Measurements from ENCODE around the gene ZNRD2.
A peak's percentile ranks its signal among the peaks of the same experiment; 100 is the strongest.

The ZNRD2 gene

DNA sequence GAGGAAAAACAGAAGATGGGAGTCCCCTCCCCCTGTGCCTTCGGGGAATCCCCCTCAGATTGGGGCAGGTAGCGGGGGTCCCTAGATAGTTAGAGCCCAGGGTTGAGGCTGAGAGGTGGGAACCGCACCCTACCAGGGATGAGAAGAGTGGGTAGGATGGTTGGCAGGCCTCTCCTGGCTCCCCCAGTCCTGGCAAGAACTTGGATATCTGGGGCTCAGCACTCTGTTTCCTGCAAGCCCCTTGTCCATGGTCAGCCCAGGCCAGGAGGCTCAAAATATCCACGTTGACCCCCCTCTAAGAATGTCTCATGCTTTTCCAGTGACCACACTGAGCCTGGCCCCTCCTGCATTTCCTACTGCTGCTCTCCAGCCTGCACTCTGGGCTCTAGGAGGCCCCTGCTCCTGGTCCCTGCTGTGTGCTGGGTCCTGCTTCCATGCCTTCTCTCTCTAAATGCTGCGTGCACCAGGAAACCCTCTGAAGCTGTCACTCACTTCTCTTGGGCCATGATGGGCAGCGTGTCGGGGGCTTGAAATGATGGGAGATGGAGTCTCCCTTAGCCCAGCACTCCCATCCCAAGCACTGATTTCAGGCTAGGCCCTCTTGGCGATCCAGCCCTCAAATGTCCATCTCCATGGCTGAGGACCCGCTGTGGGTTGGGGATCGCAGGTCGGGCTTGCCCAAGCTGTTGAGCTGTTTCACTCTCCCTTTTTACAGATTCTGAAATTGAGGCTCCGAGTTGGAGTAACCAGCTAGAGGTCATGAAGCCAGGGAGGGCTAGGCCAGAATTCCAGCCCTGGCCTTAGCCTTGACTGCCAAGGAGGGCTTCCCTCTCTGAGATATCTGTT is 41.7 kb downstream of the ZNRD2 start:
- DNase-seq, result no peak

DNA sequence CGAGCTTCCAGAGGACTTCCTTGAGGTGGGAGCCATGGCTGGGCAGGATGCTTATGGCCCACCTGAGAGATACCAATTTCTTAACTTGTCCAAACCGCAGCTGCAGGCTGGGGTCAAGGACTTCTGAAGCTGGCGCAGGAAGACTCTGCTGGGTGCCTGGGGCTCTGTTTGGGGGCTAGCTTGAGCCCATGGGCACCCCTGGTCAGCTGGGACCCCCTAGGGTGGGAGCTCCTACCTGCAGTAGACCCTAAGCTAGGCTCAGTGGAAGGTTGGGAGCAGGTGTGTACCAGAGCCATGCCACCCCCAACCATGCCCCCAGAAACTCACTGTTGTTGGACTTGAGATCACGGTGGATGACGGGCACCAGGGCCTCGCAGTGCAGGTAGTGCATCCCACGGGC is 42.4 kb downstream of the ZNRD2 start:
- DNase-seq, result no peak

DNA sequence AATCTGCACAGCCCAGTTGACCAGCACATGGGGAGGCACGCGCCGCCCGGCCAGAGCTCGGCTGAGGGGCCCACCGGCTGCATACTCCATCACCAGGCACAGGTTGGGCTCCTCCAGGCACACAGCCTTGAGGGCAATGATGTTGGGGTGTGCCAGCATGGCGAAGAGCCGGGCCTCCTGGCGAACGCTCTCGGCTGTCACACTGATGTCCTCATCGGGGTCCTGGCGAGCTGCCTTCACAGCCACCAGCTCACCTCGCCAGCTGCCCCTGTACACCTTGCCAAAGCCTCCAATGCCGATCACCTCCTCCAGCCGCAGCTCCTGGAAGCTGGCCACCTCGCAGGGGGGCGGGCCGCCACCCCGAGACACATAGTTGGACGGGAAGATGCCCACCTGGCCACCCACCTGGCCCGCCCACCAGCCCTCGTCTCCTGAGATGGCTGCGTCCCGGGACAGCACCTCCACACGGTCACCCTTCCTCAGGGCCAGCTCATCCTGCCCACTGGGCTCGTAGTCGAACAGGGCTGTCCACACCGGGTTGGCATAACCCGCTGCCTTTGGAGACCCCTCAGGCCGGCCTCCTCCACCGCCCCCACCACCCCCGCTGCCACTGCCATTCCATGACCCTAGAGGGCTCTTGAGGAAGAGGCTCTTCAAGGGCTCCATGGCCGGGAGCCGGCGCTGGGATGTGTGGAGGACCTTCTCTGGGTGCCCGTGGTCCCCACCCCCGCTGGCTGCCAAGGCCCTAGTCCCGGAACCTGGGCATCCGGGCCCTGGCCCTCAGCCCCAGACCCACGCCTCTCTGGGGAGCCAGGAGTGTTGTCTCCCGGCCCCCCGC is 43.0 kb downstream of the ZNRD2 start:
- no peak for DNase-seq

DNA sequence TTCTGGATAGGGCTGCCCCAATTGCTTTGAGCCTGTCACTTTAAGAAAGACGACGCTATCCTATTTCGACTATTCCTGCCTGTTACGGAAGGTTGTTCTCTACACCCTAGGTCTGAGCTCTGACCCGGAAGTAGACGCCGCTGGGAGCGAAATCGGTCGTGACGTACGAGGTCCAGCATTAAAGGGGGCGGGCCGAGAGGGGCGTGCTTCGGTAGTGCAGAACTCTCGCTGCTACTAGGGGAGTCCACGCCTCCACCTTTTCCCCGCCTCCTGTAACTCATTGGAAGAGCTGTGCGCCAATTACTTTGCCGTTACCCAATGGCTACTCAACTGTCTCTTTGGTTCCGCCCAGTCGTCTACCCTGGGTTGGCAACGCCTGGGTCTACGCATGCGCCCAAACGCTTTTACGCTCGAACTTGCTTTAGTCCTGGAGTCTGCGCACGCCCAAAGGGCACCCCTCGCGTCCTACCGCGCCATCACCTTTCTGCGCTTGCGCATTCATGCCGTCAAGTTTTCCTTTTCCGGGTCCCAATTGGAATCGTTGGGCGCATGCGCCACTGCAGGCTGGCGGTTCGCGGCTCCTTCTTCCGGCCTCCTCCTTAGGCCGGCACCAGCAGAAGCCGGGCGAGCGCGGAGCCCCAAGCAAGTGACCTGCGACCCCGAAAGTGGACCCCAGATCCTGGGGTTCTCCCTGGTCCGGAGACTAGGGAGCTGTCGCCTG is 45.1 kb downstream of the ZNRD2 start, which contains the start of gene PCNX3:
PCNX3 (plus strand) TSS at position 548 of the 721 bp plus-strand sequence. CDS start 536 bp downstream, outside the sequence.
- peak; percentile 100 for DNase-seq

DNA sequence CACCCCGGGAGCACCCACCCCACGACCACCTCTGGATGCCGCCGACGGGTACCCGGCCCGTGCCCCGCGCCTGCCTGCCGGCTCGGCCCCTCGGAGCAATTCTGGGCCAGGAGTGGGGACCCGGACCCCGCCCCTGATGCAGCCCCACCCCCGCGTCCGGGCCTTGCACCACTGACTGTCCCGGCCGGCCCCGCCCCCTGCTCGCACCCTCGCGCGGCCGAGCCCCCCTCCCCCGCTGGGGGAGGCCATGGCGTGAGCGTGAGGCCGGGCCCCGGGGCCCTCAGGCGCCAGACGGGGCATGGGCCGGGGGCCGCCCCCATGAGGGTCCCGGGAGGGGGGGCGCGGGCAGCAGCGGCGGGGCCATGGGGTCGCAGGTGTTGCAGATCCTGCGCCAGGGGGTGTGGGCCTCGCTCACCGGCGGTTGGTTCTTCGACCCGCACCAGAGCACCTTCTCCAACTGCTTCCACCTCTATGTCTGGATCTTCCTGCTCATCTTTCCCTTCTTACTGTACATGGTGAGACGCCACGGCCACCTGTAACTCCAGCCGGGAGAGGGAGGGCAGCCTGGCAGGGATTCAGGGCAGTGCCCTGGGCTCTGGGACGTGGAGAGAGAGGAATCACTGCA is 45.8 kb downstream of the ZNRD2 start:
- DNase-seq, result no peak

DNA sequence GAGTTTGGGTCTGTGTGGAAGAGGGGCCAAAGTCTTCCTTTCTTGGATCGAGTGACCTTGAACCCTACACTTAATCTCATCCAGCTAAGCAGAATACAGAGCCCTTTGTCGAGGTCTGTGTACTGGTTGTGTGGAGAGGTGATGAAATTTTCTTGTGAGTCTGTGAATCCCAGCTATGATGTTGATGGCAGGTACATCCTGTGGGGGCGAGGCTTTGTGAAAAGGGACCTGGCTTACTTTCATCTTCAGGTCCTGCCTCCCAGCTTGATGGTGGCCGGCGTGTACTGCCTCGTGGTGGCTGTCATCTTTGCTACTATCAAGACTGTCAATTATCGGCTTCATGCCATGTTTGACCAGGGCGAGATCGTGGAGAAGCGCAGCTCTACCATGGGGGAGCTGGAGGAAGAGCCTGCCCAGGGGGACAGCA is 46.3 kb downstream of the ZNRD2 start:
- DNase-seq, result no peak

DNA sequence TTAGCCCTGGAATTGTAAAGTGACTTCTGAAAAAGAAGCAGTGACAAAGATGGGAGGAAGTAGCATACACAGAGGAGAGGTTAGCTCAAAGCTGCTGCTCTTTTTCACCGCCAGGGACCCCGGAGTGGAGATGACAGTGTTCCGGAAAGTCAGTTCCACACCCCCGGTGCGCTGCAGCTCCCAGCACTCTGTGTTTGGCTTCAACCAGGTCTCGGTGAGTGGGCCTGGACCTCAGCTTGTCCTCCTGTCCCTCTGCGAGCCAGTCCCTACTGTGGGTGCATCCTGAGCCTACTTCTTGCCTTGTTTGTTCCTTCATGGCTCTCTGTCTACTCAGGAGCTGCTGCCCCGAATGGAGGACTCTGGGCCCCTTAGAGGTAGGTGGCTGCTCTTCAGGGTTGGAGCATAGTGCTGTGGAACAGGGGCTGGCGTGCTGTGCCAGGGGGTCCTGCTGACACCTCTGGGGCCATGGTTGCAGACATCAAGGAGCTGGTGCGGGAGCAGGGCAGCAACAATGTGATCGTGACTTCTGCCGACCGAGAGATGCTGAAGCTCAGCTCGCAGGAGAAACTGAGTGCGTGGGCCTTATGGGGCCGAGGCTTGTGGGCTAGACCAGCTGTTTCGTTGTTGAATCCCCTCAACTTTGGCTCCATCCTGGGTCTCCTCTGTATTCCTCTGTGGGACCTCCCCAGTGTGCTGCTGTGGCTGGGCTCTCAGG is 47.0 kb downstream of the ZNRD2 start:
- DNase-seq, result no peak

DNA sequence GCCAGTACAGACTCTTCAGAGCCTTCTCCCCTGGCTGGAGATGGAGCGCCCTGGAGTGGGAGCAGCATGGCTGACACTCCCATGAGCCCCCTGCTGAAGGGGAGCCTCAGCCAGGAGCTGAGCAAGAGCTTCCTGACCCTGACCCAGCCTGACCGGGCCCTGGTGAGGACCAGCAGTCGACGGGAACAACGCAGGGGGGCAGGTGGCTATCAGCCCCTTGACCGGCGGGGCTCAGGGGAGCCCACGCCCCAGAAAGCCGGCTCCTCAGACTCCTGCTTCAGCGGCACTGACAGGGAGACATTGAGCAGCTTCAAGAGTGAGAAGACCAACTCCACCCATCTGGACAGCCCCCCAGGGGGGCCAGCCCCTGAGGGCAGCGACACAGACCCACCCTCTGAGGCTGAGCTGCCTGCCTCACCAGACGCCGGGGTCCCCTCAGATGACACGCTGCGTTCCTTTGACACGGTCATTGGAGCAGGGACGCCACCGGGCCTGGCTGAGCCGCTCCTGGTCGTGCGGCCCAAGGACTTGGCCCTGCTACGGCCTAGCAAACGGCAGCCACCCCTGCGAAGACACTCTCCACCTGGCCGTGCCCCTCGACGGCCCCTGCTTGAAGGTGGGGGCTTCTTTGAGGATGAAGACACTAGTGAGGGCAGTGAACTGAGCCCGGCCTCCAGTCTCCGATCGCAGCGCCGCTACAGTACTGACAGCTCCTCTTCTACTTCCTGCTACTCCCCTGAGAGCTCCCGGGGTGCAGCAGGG is 47.9 kb downstream of the ZNRD2 start:
- DNase-seq, result no peak

DNA sequence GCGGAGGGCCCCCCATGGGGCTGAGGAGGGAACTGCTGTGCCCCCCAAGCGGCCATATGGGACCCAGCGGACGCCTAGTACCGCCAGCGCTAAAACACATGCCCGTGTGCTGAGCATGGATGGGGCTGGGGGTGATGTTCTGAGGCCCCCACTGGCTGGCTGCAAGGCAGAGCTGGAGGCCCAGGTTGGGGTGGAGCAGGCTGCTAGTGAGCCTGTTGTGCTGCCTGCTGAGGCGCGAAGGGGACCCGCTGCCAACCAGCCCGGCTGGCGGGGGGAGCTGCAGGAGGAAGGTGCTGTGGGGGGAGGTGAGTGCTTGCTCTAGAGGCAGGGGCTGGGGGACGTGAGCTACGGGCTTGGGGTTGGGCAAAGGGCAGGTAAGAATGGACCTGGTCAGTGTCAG is 48.5 kb downstream of the ZNRD2 start:
- no peak for DNase-seq

DNA sequence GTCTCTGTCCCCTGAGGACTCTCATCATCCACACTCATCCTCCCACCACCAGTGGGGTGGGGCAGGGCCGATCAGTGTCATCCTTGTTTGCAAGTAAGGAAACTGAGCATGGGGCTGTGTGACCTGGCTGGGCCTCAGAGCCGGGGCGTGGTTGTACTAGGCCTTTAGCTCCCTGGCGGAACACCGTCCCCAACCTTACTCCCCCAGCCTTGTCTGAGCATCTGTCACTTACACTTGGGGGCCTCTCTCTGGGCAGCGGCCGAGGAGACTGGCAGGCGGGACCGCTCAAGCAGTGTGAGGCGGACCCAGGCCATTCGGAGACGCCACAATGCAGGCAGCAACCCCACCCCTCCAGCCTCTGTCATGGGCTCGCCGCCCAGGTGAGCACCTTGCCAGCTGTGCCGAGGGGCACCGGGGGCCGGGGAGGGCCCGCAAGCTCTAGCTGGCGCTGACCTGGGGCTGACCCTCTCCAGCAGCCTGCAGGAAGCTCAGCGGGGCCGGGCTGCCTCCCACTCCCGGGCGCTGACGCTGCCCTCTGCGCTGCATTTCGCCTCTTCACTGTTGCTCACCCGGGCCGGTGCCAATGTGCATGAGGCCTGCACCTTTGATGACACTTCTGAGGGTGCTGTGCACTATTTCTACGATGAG is 49.1 kb downstream of the ZNRD2 start:
- DNase-seq, result no peak

DNA sequence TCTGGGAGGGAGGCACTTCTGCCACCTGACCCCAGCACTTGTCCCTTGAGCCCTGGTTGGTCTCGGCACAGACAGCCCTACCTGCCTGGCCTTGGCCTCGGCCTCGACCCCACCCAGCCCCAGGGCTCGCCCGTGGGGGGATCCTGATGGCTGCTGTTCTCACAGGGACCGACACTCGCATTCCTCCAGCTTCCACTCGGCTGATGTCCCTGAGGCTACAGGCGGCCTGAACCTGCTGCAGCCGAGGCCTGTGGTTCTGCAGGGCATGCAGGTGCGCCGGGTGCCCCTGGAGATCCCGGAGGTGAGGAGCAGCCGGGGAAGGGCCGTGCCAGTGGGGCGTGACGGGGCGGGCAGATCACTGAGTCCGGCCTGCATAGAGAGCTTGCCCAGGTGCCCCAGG is 50.4 kb downstream of the ZNRD2 start:
- no peak for DNase-seq

DNA sequence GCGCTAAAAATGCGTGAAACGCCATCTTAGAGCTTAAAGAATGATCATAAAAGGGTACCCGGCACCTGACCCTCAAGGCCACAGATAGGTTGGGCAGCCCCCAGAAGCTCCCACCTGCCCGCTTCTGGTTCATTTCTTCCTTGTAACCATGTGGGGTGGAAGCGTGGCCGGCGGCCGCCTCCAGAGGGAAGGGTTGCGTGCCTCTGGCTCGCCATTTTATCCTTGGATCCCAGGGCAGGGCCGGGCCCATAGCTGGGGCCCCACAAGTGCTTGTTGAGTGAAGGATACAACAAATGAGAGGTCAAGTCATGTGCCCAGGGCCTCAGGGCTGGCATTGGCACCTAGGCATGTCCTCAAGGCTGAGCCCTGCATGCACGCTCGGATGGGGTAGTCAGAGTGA is 51.2 kb downstream of the ZNRD2 start:
- DNase-seq, result no peak
